Tibial nerve (tissue), 4 donors: ENCODE results near the gene NT5DC2.

Experiments used
- CTCF ChIP-seq, 5 experiments: fragments of 200-600 bp in 3 of 5; fragments of 450-650 bp in 2 of 5; sonication (generic) in 3 of 5; IDR thresholded peaks; one replicate each; pipeline ENCODE4 v1.5.1; 2016 to 2019; ENCODE audit warnings: antibody characterized with exemption in 5 of 5, mild to moderate bottlenecking in 3 of 5, moderate library complexity in 2 of 5
- EP300 ChIP-seq, 2 donors: sonication (generic); formaldehyde crosslinking; IDR thresholded peaks; one replicate each; pipeline ENCODE4 v1.6.1; 2017; ENCODE audit warnings: antibody characterized with exemption in 2 of 2, mild to moderate bottlenecking in 1 of 2
- POLR2A ChIP-seq, 2 donors: fragments of 450-650 bp; IDR thresholded peaks; one replicate each; pipeline ENCODE4 v1.6.1; 2017; ENCODE audit warnings: antibody characterized with exemption in 2 of 2, mild to moderate bottlenecking in 2 of 2, moderate library complexity in 2 of 2

- TF ChIP-seq CTCF (IDR thresholded peaks at IDR 0.05): no peak
- TF ChIP-seq POLR2A (IDR thresholded peaks at IDR 0.05): no peak
- no peak for TF ChIP-seq EP300 (IDR thresholded peaks at IDR 0.05)
Measured at GRCh38 chr3:52537726-52538421, 4.2 kb upstream of the NT5DC2 start.
